Measurements from ENCODE around the gene PKHD1.

The PKHD1 gene

GRCh38 chr6:52077961-52078625, 9.3 kb downstream of the PKHD1 start:
- peaks cover 48% of the 10 kb centered on the region for H3K27me3 Mint-ChIP-seq
- H3K4me3 Mint-ChIP-seq = no peak overlapping the region
- DNase-seq = no peak
- H3K27ac Mint-ChIP-seq = no peak overlapping the region
- no peaks in the 10 kb centered on the region for H3K9me3 Mint-ChIP-seq
- ATAC-seq = no peak
- H3K4me1 Mint-ChIP-seq = peaks cover 7% of the 10 kb centered on the region
- H3K36me3 Mint-ChIP-seq (ENCODE audit: low read depth) = no peaks in the 10 kb centered on the region

DNA sequence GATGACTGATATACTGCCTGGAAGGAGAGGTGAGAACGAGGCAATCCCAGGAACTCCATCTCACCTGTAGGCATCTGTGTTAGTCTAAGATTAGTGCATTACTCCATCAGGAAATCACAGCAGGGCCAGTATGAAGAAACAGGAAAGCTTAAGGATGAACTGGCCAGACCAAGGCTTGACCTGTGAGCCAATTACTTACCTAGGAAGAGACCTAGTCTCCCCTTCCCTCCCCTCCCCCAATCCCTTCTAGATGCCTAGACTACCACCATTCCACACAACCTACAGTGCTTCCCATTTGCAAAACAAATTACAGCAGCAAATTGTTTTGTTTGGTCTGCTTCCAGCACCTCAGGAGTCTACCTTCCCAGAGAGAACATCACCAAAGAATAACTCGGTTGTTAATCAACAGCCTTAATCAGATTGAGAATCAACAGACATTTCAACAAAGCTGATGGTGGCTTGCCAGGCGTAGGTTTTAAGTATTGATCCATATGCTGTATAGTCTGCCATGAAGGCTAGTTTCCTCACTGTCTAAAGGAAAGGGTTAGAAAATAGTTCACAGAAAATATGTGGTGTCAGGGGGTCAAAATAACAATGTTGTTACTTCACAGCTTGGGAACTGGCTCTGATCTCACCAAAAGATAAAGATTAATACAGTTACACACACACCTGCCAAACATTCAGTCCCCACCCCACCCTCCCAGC, 10.1 kb downstream of the PKHD1 start:
- peaks cover 52% of the 10 kb centered on the region for H3K27me3 Mint-ChIP-seq
- no peaks in the 10 kb centered on the region for H3K36me3 Mint-ChIP-seq (ENCODE audit: low read depth)
- DNase-seq (no peak), ATAC-seq (no peak)
- H3K27ac Mint-ChIP-seq = no peak overlapping the region
- H3K4me1 Mint-ChIP-seq = peaks cover 7% of the 10 kb centered on the region
- H3K9me3 Mint-ChIP-seq = no peaks in the 10 kb centered on the region
- no peak overlapping the region for H3K4me3 Mint-ChIP-seq

- Mint-ChIP-seq H3K36me3 (ENCODE audit: low read depth) (no peaks in the 10 kb centered on the region), H3K9me3 (no peaks in the 10 kb centered on the region), H3K4me1 (peaks cover 7% of the 10 kb centered on the region), H3K27ac (no peak overlapping the region), H3K27me3 (peaks cover 53% of the 10 kb centered on the region), H3K4me3 (no peak overlapping the region)
- DNase-seq (no peak), ATAC-seq (no peak)
Observed at GRCh38 chr6:52076791-52077179, 10.6 kb downstream of the PKHD1 start.

DNA sequence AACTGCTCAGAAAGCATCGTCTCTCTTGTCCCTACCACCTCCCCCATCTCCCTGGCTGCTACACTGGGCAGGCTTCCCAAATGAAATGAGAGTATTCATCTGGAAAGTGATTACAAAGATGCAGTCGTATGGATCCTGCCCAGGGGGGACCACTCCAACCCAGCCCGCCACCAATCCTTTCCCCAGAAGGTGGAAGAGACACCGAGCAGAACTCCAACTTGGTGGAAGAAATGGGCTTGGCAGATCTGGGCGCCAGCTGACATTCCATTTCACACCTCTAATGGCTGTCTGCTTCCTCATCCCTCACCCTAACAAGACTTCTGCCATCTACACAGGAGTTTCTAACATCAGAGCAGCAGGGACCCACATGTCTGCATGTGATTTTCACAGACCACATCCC, 12.7 kb downstream of the PKHD1 start:
- peaks cover 49% of the 10 kb centered on the region for H3K27me3 Mint-ChIP-seq
- no peaks in the 10 kb centered on the region for H3K36me3 Mint-ChIP-seq (ENCODE audit: low read depth)
- H3K27ac Mint-ChIP-seq = no peak overlapping the region
- no peaks in the 10 kb centered on the region for H3K9me3 Mint-ChIP-seq
- H3K4me1 Mint-ChIP-seq = peaks cover 7% of the 10 kb centered on the region
- no peak overlapping the region for H3K4me3 Mint-ChIP-seq
- DNase-seq (no peak), ATAC-seq (no peak)

DNA sequence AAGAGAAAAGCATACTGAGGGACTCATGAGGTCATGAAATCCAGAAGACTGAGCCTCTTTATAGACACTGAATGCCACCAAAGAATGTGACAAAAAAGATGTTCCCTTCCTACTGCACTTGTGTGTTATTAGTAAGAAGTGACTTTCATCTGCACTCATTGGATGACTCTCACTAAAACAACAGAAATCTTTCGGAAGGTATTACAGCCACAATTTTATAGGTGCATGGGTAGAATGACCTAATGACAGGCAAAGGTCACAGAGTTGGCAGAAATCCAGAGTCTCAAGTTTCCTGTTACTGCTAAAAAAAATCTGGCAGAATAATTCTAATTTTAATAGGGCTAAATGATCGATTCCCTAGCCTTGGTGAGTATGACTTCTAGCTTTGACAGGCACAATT, 13.3 kb downstream of the PKHD1 start:
- ATAC-seq (peak; percentile 28), DNase-seq (no peak)
- H3K27ac Mint-ChIP-seq = no peak overlapping the region
- peaks cover 47% of the 10 kb centered on the region for H3K27me3 Mint-ChIP-seq
- no peaks in the 10 kb centered on the region for H3K36me3 Mint-ChIP-seq (ENCODE audit: low read depth)
- peaks cover 7% of the 10 kb centered on the region for H3K4me1 Mint-ChIP-seq
- no peak overlapping the region for H3K4me3 Mint-ChIP-seq
- no peaks in the 10 kb centered on the region for H3K9me3 Mint-ChIP-seq

DNA sequence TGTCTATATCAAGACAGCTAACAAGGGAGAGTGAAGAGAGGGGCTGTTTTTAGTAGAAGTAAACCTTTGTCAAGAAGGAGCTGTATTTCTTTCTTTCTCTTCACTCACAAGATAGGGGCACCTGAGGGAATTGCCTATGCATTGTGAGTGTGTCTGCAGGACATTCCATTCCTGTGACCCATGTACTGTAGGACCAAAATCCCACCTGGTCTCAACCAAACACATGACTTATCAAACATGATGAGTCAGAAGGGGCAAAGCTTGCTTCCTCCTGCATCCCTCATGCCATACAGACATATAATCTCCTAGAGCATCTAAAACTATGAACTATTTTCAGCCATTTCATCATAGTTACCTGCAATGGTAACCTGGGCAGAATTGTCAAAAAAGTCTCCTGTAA, 21.8 kb downstream of the PKHD1 start:
- Mint-ChIP-seq H3K4me3 (no peak overlapping the region), H3K4me1 (peaks cover 13% of the 10 kb centered on the region), H3K36me3 (ENCODE audit: low read depth) (no peaks in the 10 kb centered on the region), H3K9me3 (no peaks in the 10 kb centered on the region), H3K27me3 (peaks cover 7% of the 10 kb centered on the region), H3K27ac (no peak overlapping the region)
- no peak for ATAC-seq
- no peak for DNase-seq

DNA sequence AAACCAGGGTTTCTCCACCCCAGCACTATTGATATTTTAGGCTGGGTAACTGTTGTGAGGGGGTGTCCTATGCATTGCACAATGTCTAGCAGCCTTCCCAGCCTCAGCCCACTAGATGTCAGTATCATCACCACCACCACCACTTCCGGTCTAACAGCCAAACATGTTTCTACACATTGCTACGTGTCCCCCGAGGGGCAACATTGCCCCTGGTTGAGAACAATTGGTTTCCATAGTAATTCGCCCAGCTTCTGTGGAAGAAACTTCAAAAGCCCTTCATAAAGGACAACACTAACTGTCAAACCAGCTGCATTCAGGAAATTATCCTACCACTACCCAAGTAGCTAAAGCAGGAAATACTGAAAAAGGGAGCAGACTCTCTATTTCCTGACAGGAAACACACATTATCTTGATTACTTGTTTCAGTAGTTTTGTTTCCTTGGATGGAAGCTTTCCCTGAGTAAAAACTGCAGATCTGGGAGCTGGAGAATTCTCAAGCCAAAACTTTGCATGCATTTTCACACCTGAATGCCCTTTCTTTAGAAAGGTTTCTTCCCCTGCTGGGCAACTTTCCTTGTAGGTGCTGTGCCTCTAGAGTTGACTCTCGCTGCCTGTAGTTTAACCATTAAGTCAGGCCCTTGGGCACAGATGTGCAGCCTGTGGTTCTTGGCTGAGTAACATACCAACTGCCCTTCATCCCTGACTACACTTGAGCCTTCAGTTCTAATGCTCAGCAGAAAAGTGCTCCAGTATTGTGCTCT, 23.6 kb downstream of the PKHD1 start:
- H3K4me1 Mint-ChIP-seq = peaks cover 13% of the 10 kb centered on the region
- ATAC-seq (peak; percentile 96), DNase-seq (peak; percentile 62)
- H3K27ac Mint-ChIP-seq = peak overlapping the region; percentile 67
- H3K36me3 Mint-ChIP-seq (ENCODE audit: low read depth) = no peaks in the 10 kb centered on the region
- H3K4me3 Mint-ChIP-seq = peak overlapping the region; percentile 37
- no peaks in the 10 kb centered on the region for H3K9me3 Mint-ChIP-seq
- peaks cover 7% of the 10 kb centered on the region for H3K27me3 Mint-ChIP-seq

- H3K4me3 Mint-ChIP-seq = no peak overlapping the region
- no peaks in the 10 kb centered on the region for H3K9me3 Mint-ChIP-seq
- peaks cover 13% of the 10 kb centered on the region for H3K4me1 Mint-ChIP-seq
- no peaks in the 10 kb centered on the region for H3K36me3 Mint-ChIP-seq (ENCODE audit: low read depth)
- H3K27ac Mint-ChIP-seq = no peak overlapping the region
- DNase-seq = no peak
- no peak for ATAC-seq
- H3K27me3 Mint-ChIP-seq = peaks cover 6% of the 10 kb centered on the region
Observed at GRCh38 chr6:52061481-52061880, 25.9 kb downstream of the PKHD1 start.

DNA sequence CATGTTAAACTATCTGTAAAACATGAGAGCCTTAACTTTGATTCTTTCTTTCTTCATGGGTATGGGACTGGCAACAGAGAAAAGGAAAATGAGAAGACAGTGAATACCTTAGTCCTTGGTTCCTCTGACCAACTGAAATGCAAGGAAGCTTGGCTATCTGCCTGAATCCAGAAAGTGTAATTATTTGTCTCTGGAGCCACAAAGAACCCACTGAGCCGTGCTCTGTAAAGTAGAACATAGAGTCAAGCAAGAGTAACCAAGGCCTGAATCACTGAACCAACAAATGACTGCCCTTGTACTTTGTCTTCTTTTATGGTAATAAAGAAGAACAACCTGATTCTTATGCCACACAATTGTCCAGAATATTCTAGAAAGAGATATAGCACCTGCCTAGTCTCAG, 27.6 kb downstream of the PKHD1 start:
- H3K27me3 Mint-ChIP-seq = peaks cover 8% of the 10 kb centered on the region
- no peak overlapping the region for H3K4me3 Mint-ChIP-seq
- ATAC-seq (no peak), DNase-seq (no peak)
- H3K4me1 Mint-ChIP-seq = peaks cover 13% of the 10 kb centered on the region
- no peaks in the 10 kb centered on the region for H3K36me3 Mint-ChIP-seq (ENCODE audit: low read depth)
- H3K27ac Mint-ChIP-seq = no peak overlapping the region
- H3K9me3 Mint-ChIP-seq = no peaks in the 10 kb centered on the region

DNA sequence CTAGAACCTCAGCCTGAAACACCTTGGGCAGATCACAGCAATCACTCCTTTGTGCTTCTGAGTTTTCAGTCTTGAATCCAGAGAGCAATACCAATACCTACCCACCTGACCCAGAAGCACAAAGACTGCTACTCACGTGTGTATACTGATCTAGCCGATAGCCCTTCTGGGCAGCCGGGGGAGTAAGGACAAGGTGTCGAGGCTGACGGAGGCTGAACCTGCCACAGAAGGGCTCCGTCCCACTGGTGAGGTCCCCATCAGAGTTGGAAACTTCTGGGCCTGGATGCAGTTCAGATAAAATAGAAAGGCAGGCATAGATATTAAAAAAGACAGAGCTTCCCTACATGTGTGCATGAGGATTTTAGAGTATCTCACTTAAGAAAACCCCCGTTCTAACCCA, 32.0 kb downstream of the PKHD1 start:
- no peaks in the 10 kb centered on the region for H3K36me3 Mint-ChIP-seq (ENCODE audit: low read depth)

GRCh38 chr6:52053038-52053695, 34.2 kb downstream of the PKHD1 start:
- no peak overlapping the region for H3K4me3 Mint-ChIP-seq
- no peaks in the 10 kb centered on the region for H3K36me3 Mint-ChIP-seq (ENCODE audit: low read depth)
- no peaks in the 10 kb centered on the region for H3K9me3 Mint-ChIP-seq
- no peak for DNase-seq
- peaks cover 22% of the 10 kb centered on the region for H3K27me3 Mint-ChIP-seq
- no peaks in the 10 kb centered on the region for H3K4me1 Mint-ChIP-seq
- no peak for ATAC-seq
- H3K27ac Mint-ChIP-seq = no peak overlapping the region

More for the DNA sequence above, 32.0 kb downstream of the PKHD1 start:
- Mint-ChIP-seq H3K27ac (no peak overlapping the region), H3K4me3 (no peak overlapping the region), H3K4me1 (no peaks in the 10 kb centered on the region), H3K9me3 (no peaks in the 10 kb centered on the region), H3K27me3 (peaks cover 17% of the 10 kb centered on the region)
- ATAC-seq (no peak), DNase-seq (no peak)

- DNase-seq = no peak
- ATAC-seq = no peak
- no peaks in the 10 kb centered on the region for H3K4me1 Mint-ChIP-seq
- no peak overlapping the region for H3K4me3 Mint-ChIP-seq
- H3K36me3 Mint-ChIP-seq (ENCODE audit: low read depth) = no peaks in the 10 kb centered on the region
- H3K9me3 Mint-ChIP-seq = no peaks in the 10 kb centered on the region
- H3K27me3 Mint-ChIP-seq = peaks cover 22% of the 10 kb centered on the region
- H3K27ac Mint-ChIP-seq = no peak overlapping the region
Observed at GRCh38 chr6:52050051-52050405, 37.4 kb downstream of the PKHD1 start.

DNA sequence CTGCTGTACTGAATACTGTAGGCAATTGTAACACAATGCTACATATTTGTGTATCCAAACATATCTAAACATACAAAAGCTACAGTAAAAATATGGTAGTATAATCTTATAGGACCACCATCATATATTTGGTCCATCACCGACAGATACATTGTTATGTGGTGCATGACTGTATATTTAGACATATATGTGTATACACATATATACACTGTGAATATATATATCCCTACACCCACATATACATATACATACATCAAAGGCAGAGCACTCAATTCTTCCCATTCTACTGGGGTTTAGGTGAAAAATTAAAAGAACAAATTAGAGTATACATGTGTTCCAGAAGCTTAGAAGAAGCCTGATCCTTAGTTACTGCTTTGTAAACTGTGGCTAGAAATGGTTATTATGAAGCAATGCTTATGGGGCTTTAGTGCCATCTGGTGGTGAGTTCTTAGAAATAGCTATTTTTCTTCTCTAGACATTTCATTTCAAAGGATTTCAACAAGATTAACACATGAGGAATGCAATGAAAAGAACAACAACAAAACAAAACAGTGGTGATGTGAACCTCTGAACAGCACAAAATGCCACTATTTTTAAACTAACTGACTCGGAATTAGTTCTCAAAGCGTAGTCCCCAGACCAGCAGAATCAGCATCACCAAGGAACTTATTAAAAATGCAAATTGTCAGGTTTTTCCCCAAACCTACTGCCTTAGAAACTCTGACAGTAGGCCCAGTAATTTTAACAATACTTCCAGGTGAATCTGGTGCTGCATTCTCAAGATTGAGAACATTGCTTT, 38.0 kb downstream of the PKHD1 start:
- no peak overlapping the region for H3K27ac Mint-ChIP-seq
- ATAC-seq (peak; percentile 40), DNase-seq (no peak)
- H3K36me3 Mint-ChIP-seq (ENCODE audit: low read depth) = no peaks in the 10 kb centered on the region
- H3K9me3 Mint-ChIP-seq = no peaks in the 10 kb centered on the region
- H3K4me3 Mint-ChIP-seq = no peak overlapping the region
- H3K4me1 Mint-ChIP-seq = no peaks in the 10 kb centered on the region
- H3K27me3 Mint-ChIP-seq = peaks cover 22% of the 10 kb centered on the region

DNA sequence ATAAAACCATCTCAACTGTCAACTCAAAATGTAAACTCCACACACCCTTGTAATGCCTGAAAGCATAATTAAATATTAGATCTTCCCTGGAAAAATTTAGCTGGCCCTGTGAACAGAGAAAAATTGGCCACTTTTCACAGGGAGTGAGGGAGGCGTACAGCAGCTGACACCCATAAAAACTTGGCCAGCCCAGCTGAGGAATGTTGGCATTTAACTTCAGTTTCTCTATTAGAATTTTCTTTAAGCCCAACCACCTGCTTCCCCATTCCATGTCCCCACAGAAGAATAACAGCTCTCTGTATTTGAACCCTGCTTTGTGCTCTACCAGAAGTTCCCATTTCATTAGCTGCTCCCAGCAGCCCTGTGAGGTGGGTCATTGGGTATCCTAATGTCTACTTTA, 41.0 kb downstream of the PKHD1 start:
- no peak for DNase-seq
- peaks cover 26% of the 10 kb centered on the region for H3K27me3 Mint-ChIP-seq
- no peaks in the 10 kb centered on the region for H3K9me3 Mint-ChIP-seq
- no peaks in the 10 kb centered on the region for H3K36me3 Mint-ChIP-seq (ENCODE audit: low read depth)
- H3K27ac Mint-ChIP-seq = no peak overlapping the region
- ATAC-seq = no peak
- H3K4me1 Mint-ChIP-seq = no peaks in the 10 kb centered on the region
- H3K4me3 Mint-ChIP-seq = no peak overlapping the region

All from activated naive CD8-positive, alpha-beta T cell treated with anti-CD3 and anti-CD28 coated beads, Interleukin-2, amount 50 U/mL, for 24 hours (primary cell).